ENCODE measurements around the gene NOC4L. TPM values are rescaled to one million over a fixed set of nuclear protein-coding genes. Genes with fewer than 3 reads are reported as not detected.
"Not testable (repeated sequence)": the region's sequence is repeated elsewhere in the genome, so short reads cannot be mapped to it uniquely, and the experiment has no call there.

The NOC4L gene
- total and polyA plus RNA-seq, 4 experiments from 2014 or later, result 13.9 to 26.0 (median 17.7) TPM

GRCh38 chr12:132147423-132148367 lies 3.4 kb downstream of the NOC4L start:
- no peaks in the 10 kb centered on the region for H3K27me3 ChIP-seq (ENCODE audit: insufficient read depth, low read length)
- H3K4me1 ChIP-seq (ENCODE audit: insufficient read depth, low read length), result peaks cover 22% of the 10 kb centered on the region
- H3K9me3 Mint-ChIP-seq, result peaks cover 0 to 4% (median 0%) of the 10 kb centered on the region in 8 donors
- H3K4me1 Mint-ChIP-seq, result peaks cover 15 to 33% (median 27%) of the 10 kb centered on the region in 4 donors
- peaks cover 0 to 2% of the 10 kb centered on the region in 2 donors for H3K27me3 Mint-ChIP-seq
- H3K36me3 Mint-ChIP-seq, result peaks cover 12 to 20% of the 10 kb centered on the region in 2 donors
- H3K27ac ChIP-seq (ENCODE audit: low read depth, low read length), result no peak overlapping the region
- intact Hi-C loops (cut with micrococcal nuclease), result loop anchor here (10.0 kb wide), 1 partner anchor 223 kb away; the partner anchor contains the start of gene PUS1
- DNase-seq, result no peak
- no peaks in the 10 kb centered on the region for H3K9me3 ChIP-seq (ENCODE audit: control insufficient read depth in 1 of 2, low read length in 2 of 2)
- no peak overlapping the region for H3K27ac Mint-ChIP-seq
- POLR2A ChIA-PET (ENCODE audit: partially characterized antibody), result interaction anchor here (3.0 kb wide), 1 partner anchor 42 kb away, joined by 9 read pairs; no protein-coding TSS in a partner anchor
- peaks cover 3% of the 10 kb centered on the region for H3K36me3 ChIP-seq (ENCODE audit: insufficient read depth, low read length)
- no peak overlapping the region for H3K4me3 ChIP-seq (ENCODE audit: low read length in 2 of 2)
- CTCF ChIA-PET (ENCODE audit: partially characterized antibody), result interaction anchor here (0.8 to 1.6 kb wide), 4 partner anchors 41 to 282 kb away, joined by 3 to 4 read pairs (median 3); no protein-coding TSS in a partner anchor
- H3K4me3 Mint-ChIP-seq, result no peak overlapping the region

GRCh38 chr12:132148368-132149045 lies 4.2 kb downstream of the NOC4L start:
- DNase-seq, result no peak
- Histone ChIP-seq H3K4me1 (ENCODE audit: insufficient read depth, low read length) (peaks cover 14% of the 10 kb centered on the region), H3K27ac (ENCODE audit: low read depth, low read length) (no peak overlapping the region), H3K4me3 (ENCODE audit: low read length in 2 of 2) (no peak overlapping the region), H3K36me3 (ENCODE audit: insufficient read depth, low read length) (peaks cover 3% of the 10 kb centered on the region), H3K9me3 (ENCODE audit: control insufficient read depth in 1 of 2, low read length in 2 of 2) (no peaks in the 10 kb centered on the region), H3K27me3 (ENCODE audit: insufficient read depth, low read length) (no peaks in the 10 kb centered on the region)
- H3K27me3 Mint-ChIP-seq, result peaks cover 0 to 2% of the 10 kb centered on the region in 2 donors
- H3K36me3 Mint-ChIP-seq, result peaks cover 8 to 17% of the 10 kb centered on the region in 2 donors
- peaks cover 13 to 27% (median 20%) of the 10 kb centered on the region in 4 donors for H3K4me1 Mint-ChIP-seq
- intact Hi-C loops (cut with micrococcal nuclease), result loop anchor here (10.0 kb wide), 1 partner anchor 224 kb away; the partner anchor contains the start of gene PUS1
- CTCF ChIA-PET (ENCODE audit: partially characterized antibody), result interaction anchor here (0.8 to 1.2 kb wide), 2 partner anchors 269 to 282 kb away, joined by 3 read pairs; no protein-coding TSS in a partner anchor
- H3K9me3 Mint-ChIP-seq, result peaks cover 0 to 4% (median 0%) of the 10 kb centered on the region in 8 donors
- no peak overlapping the region for H3K4me3 Mint-ChIP-seq
- POLR2A ChIA-PET (ENCODE audit: partially characterized antibody), result no interaction called here
- H3K27ac Mint-ChIP-seq, result no peak overlapping the region

GRCh38 chr12:132149526-132149925 lies 5.3 kb downstream of the NOC4L start:
- H3K36me3 ChIP-seq (ENCODE audit: insufficient read depth, low read length); H3K27ac Mint-ChIP-seq; DNase-seq; H3K9me3 ChIP-seq (ENCODE audit: control insufficient read depth in 1 of 2, low read length in 2 of 2); H3K4me3 Mint-ChIP-seq; H3K4me3 ChIP-seq (ENCODE audit: low read length in 2 of 2); H3K27me3 Mint-ChIP-seq; H3K9me3 Mint-ChIP-seq; POLR2A ChIA-PET (ENCODE audit: partially characterized antibody); CTCF ChIA-PET (ENCODE audit: partially characterized antibody); H3K27ac ChIP-seq (ENCODE audit: low read depth, low read length); H3K27me3 ChIP-seq (ENCODE audit: insufficient read depth, low read length): not testable (repeated sequence)
- intact Hi-C loops (cut with micrococcal nuclease), result loop anchor here (10.0 kb wide), 1 partner anchor 225 kb away; the partner anchor contains the start of gene PUS1
- peaks cover 24% of the 10 kb centered on the region for H3K4me1 ChIP-seq (ENCODE audit: insufficient read depth, low read length)
- peaks cover 10 to 27% (median 20%) of the 10 kb centered on the region in 4 donors for H3K4me1 Mint-ChIP-seq
- peaks cover 8 to 17% of the 10 kb centered on the region in 2 donors for H3K36me3 Mint-ChIP-seq

GRCh38 chr12:132150780-132151144 lies 6.5 kb downstream of the NOC4L start:
- H3K36me3 ChIP-seq (ENCODE audit: insufficient read depth, low read length), result peaks cover 3% of the 10 kb centered on the region
- H3K4me1 Mint-ChIP-seq, result peaks cover 6 to 16% (median 11%) of the 10 kb centered on the region in 4 donors
- no peaks in the 10 kb centered on the region for H3K27me3 Mint-ChIP-seq
- H3K27ac ChIP-seq (ENCODE audit: low read depth, low read length), result no peak overlapping the region
- H3K4me1 ChIP-seq (ENCODE audit: insufficient read depth, low read length), result peaks cover 12% of the 10 kb centered on the region
- no peaks in the 10 kb centered on the region for H3K27me3 ChIP-seq (ENCODE audit: insufficient read depth, low read length)
- intact Hi-C loops (cut with micrococcal nuclease), result no loop called here
- H3K4me3 Mint-ChIP-seq, result no peak overlapping the region
- POLR2A ChIA-PET (ENCODE audit: partially characterized antibody), result no interaction called here
- no peaks in the 10 kb centered on the region for H3K9me3 ChIP-seq (ENCODE audit: control insufficient read depth in 1 of 2, low read length in 2 of 2)
- H3K9me3 Mint-ChIP-seq, result peaks cover 0 to 2% (median 0%) of the 10 kb centered on the region in 8 donors
- peaks cover 8 to 11% of the 10 kb centered on the region in 2 donors for H3K36me3 Mint-ChIP-seq
- no peak overlapping the region for H3K4me3 ChIP-seq (ENCODE audit: low read length in 2 of 2)
- no peak for DNase-seq
- no peak overlapping the region for H3K27ac Mint-ChIP-seq
- CTCF ChIA-PET (ENCODE audit: partially characterized antibody), result interaction anchor here (1.4 kb wide), 1 partner anchor 465 kb away, joined by 3 read pairs; no protein-coding TSS in a partner anchor

- POLR2A ChIA-PET (ENCODE audit: partially characterized antibody), result no interaction called here
- DNase-seq, result peak in 1 of 5 donors; percentile 33
Observed at GRCh38 chr12:132151145-132151765, 7.0 kb downstream of the NOC4L start.

GRCh38 chr12:132151766-132152410 lies 7.6 kb downstream of the NOC4L start:
- Mint-ChIP-seq H3K36me3 (peaks cover 0 to 10% of the 10 kb centered on the region in 2 donors), H3K4me1 (peaks cover 0 to 5% (median 1%) of the 10 kb centered on the region in 4 donors), H3K27me3 (no peaks in the 10 kb centered on the region), H3K4me3 (no peak overlapping the region), H3K27ac (no peak overlapping the region), H3K9me3 (no peaks in the 10 kb centered on the region)
- H3K4me1 ChIP-seq (ENCODE audit: insufficient read depth, low read length), result peaks cover 10% of the 10 kb centered on the region
- no peaks in the 10 kb centered on the region for H3K9me3 ChIP-seq (ENCODE audit: control insufficient read depth in 1 of 2, low read length in 2 of 2)
- peaks cover 7% of the 10 kb centered on the region for H3K36me3 ChIP-seq (ENCODE audit: insufficient read depth, low read length)
- no peak overlapping the region for H3K4me3 ChIP-seq (ENCODE audit: low read length in 2 of 2)
- peak in 1 of 5 donors; percentile 32 for DNase-seq
- POLR2A ChIA-PET (ENCODE audit: partially characterized antibody), result no interaction called here
- CTCF ChIA-PET (ENCODE audit: partially characterized antibody), result interaction anchor here (1.4 kb wide), 1 partner anchor 464 kb away, joined by 3 read pairs; no protein-coding TSS in a partner anchor
- intact Hi-C loops (cut with micrococcal nuclease), result no loop called here
- H3K27ac ChIP-seq (ENCODE audit: low read depth, low read length), result no peak overlapping the region
- H3K27me3 ChIP-seq (ENCODE audit: insufficient read depth, low read length), result no peaks in the 10 kb centered on the region

More at GRCh38 chr12:132151145-132151765, 7.0 kb downstream of the NOC4L start:
- H3K27ac Mint-ChIP-seq, result no peak overlapping the region
- CTCF ChIA-PET (ENCODE audit: partially characterized antibody), result interaction anchor here (1.4 kb wide), 1 partner anchor 464 kb away, joined by 3 read pairs; no protein-coding TSS in a partner anchor
- peaks cover 10% of the 10 kb centered on the region for H3K4me1 ChIP-seq (ENCODE audit: insufficient read depth, low read length)
- peaks cover under 1 to 11% (median 6%) of the 10 kb centered on the region in 4 donors for H3K4me1 Mint-ChIP-seq
- peaks cover 0 to 2% (median 0%) of the 10 kb centered on the region in 8 donors for H3K9me3 Mint-ChIP-seq
- H3K36me3 ChIP-seq (ENCODE audit: insufficient read depth, low read length), result peaks cover 4% of the 10 kb centered on the region
- H3K9me3 ChIP-seq (ENCODE audit: control insufficient read depth in 1 of 2, low read length in 2 of 2), result no peaks in the 10 kb centered on the region
- H3K4me3 Mint-ChIP-seq, result no peak overlapping the region
- H3K27ac ChIP-seq (ENCODE audit: low read depth, low read length), result no peak overlapping the region
- H3K4me3 ChIP-seq (ENCODE audit: low read length in 2 of 2), result no peak overlapping the region
- intact Hi-C loops (cut with micrococcal nuclease), result no loop called here
- H3K27me3 ChIP-seq (ENCODE audit: insufficient read depth, low read length), result no peaks in the 10 kb centered on the region
- no peaks in the 10 kb centered on the region for H3K27me3 Mint-ChIP-seq
- H3K36me3 Mint-ChIP-seq, result peaks cover 3 to 11% of the 10 kb centered on the region in 2 donors

Measured in CD4-positive, alpha-beta memory T cell (primary cell).